ENCODE measurements around the gene ARHGAP26. TPM values are rescaled to one million over a fixed set of nuclear protein-coding genes. Genes with fewer than 3 reads are reported as not detected.

Gene ARHGAP26
- total and polyA plus RNA-seq, 2 experiments from 2014 or later, result 9.5 to 16.8 TPM

GRCh38 chr5:143051244-143052058, 281.3 kb downstream of the ARHGAP26 start:
- TF ChIP-seq NANOG (IDR thresholded peaks at IDR 0.05; ENCODE audit: borderline replicate concordance) (no peak), JUNB (IDR thresholded peaks at IDR 0.05; ENCODE audit: unreplicated experiment) (no peak), CREB1 (CRISPR knock-in tag; IDR thresholded peaks at IDR 0.05; ENCODE audit: low read depth) (no peak), REST (IDR thresholded peaks at IDR 0.05; ENCODE audit: unreplicated experiment) (no peak), CTCF (conservative IDR thresholded peaks at IDR 0.05; ENCODE audit: low read depth in 2 of 2) (no peak), EZH2 (IDR thresholded peaks at IDR 0.05; ENCODE audit: low read depth, unreplicated experiment) (no peak), ZNF462 (CRISPR knock-in tag; IDR thresholded peaks at IDR 0.05) (no peak), ZNF114 (CRISPR knock-in tag; IDR thresholded peaks at IDR 0.05) (no peak), ETS1 (IDR thresholded peaks at IDR 0.05) (no peak), STAT1 (IDR thresholded peaks at IDR 0.05; ENCODE audit: unreplicated experiment) (no peak), ZNF331 (CRISPR knock-in tag; IDR thresholded peaks at IDR 0.05; ENCODE audit: low read depth) (no peak), EZH2phosphoT487 (IDR thresholded peaks at IDR 0.05; ENCODE audit: unreplicated experiment) (no peak), POLR2AphosphoS5 (IDR thresholded peaks at IDR 0.05; ENCODE audit: low read depth) (no peak)
- Histone ChIP-seq H3K4me1 (ENCODE audit: insufficient read depth) (peaks cover 34% of the 10 kb centered on the region), H3K4me3 (no peak overlapping the region), H3K9me2 (ENCODE audit: insufficient read depth) (no peaks in the 10 kb centered on the region), H3F3A (replicated peaks; ENCODE audit: low read depth) (no peaks in the 10 kb centered on the region), H3K27ac (ENCODE audit: low read depth) (no peak overlapping the region), H3K36me3 (ENCODE audit: insufficient read depth) (no peaks in the 10 kb centered on the region), H4K20me1 (replicated peaks; ENCODE audit: insufficient read depth) (no peaks in the 10 kb centered on the region), H3K79me2 (replicated peaks; ENCODE audit: insufficient read depth) (no peaks in the 10 kb centered on the region), H3K4me2 (peak overlapping the region; percentile 61; the same call in 1 of the 2 replicates), H2AFZ (no peak overlapping the region), H3K27me3 (ENCODE audit: insufficient read depth) (no peaks in the 10 kb centered on the region)
- no peak overlapping the region for H3K4me3 Mint-ChIP-seq
- H3K9me3 Mint-ChIP-seq, result no peaks in the 10 kb centered on the region
- ATAC-seq (peak; percentile 47), DNase-seq (ENCODE audit: low spot score) (peak; percentile 59)
- H3K27me3 Mint-ChIP-seq (ENCODE audit: insufficient read depth, low read depth, poor library complexity), result peaks cover 1% of the 10 kb centered on the region
- peaks cover 36% of the 10 kb centered on the region for H3K4me1 Mint-ChIP-seq
- H3K27ac Mint-ChIP-seq, result peak overlapping the region; percentile 27; the same call in 1 of the 2 replicates
- H3K36me3 Mint-ChIP-seq (ENCODE audit: low read depth), result no peaks in the 10 kb centered on the region

All from GM23338 (cell line).